Stimulated activated effector memory CD8-positive, alpha-beta T cell treated with anti-CD3 and anti-CD28 coated beads, Interleukin-12 subunit alpha, Interleukin-12 subunit beta, amount 100 ng/mL, for 72 hours (primary cell): Measurements from ENCODE around the gene TRIB2.
A peak's percentile ranks its signal among the peaks of the same experiment; 100 is the strongest.

Experiments
- ATAC-seq: fragments of 150-1000 bp; cut with Tn5 transposase; 2 replicates; pipeline ENCODE4 v1.10.0; 2021
- DNase-seq, 2 donors: peaks; one replicate each; pipeline ENCODE4 v3.0.0; 2021 to 2022; ENCODE audit warnings: low spot score in 2 of 2
- H3K27ac Mint-ChIP-seq: one replicate; pipeline ENCODE4 v1.8.0; 2022; ENCODE audit warnings: mild to moderate bottlenecking, mixed read lengths
- H3K36me3 Mint-ChIP-seq: one replicate; pipeline ENCODE4 v1.8.0; 2022; ENCODE audit warnings: mild to moderate bottlenecking, mixed read lengths
- H3K4me1 Mint-ChIP-seq: one replicate; pipeline ENCODE4 v1.8.0; 2022; ENCODE audit warnings: mixed read lengths
- H3K4me3 Mint-ChIP-seq: one replicate; pipeline ENCODE4 v1.8.0; 2022; ENCODE audit warnings: mild to moderate bottlenecking, mixed read lengths
- H3K9me3 Mint-ChIP-seq: one replicate; pipeline ENCODE4 v1.8.0; 2022; ENCODE audit warnings: mixed read lengths

Gene TRIB2

DNA sequence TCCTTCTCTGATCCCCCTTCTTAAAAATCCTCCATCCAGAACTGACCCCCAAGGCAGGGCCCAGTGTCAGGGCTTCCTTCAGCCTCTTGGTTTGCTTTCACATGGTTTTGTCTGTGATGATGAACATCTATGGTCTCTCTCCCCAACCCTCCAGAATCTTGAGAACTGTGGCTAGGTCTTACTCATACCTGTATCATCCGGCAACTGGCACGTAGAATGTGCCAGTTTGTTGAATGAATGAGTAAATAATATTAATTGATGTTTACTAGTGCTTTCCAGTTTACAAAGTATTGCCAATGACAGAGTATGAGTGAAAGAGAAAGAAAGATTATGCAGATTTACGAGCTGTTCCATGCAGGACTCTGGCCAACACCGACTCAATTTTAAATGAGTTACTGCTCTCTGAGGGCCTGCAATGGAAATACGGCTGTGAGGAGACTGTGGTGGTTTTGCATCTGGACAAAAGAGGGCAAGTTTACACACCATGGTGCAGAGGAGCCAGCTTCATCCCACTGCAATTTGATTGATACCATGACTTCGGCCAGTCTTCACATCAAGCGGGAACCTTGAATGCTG lies 29.9 kb upstream of the TRIB2 start:
- no peak for DNase-seq
- peaks cover 6% of the 10 kb centered on the region for H3K36me3 Mint-ChIP-seq
- no peak overlapping the region for H3K27ac Mint-ChIP-seq
- H3K4me1 Mint-ChIP-seq: peaks cover 6% of the 10 kb centered on the region
- no peaks in the 10 kb centered on the region for H3K9me3 Mint-ChIP-seq
- no peak overlapping the region for H3K4me3 Mint-ChIP-seq
- ATAC-seq: peak; percentile 84

DNA sequence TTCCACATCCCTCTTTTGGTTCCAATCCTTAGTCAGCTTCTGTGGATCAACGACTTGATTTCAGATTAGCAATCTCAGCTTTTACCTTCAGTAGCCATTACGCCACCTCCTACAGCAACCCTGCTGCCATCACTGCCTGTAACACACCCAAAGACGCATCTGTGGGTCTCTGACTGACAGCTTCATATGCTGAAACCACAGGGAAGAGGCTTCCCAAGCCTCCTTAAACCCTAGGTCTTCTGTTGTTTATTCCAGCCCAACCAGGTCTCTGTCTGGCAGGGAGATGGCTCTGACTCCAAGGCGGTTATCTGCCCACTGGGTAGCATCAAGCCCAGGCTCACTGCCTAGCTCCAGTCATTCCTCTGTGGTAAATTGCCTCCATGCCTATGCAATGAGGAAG lies 28.6 kb upstream of the TRIB2 start:
- H3K9me3 Mint-ChIP-seq: peaks cover 4% of the 10 kb centered on the region
- no peak overlapping the region for H3K27ac Mint-ChIP-seq
- ATAC-seq (no peak), DNase-seq (no peak)
- peaks cover 6% of the 10 kb centered on the region for H3K36me3 Mint-ChIP-seq
- no peak overlapping the region for H3K4me3 Mint-ChIP-seq
- H3K4me1 Mint-ChIP-seq: peaks cover 6% of the 10 kb centered on the region

DNA sequence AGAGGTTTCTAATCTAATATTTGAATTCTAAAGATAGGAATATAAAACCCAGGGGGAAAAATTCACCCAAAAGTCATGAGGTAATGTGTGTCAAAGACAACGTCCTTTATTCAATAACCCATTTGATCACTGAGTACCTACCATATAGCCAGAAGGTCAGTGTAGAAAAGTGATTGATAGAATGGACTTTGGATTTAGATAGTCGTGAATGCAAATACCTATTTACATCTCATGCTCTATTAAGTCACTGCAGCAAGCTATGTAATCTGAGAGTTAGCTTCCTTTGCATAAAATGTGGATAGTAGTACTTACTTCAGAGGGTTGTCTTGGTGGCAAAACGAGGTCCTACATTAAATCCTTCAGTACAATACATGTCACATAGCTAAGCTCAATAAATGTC lies 27.8 kb upstream of the TRIB2 start:
- Mint-ChIP-seq H3K9me3 (peaks cover 4% of the 10 kb centered on the region), H3K4me3 (no peak overlapping the region), H3K27ac (no peak overlapping the region), H3K36me3 (peaks cover 6% of the 10 kb centered on the region), H3K4me1 (peaks cover 6% of the 10 kb centered on the region)
- ATAC-seq: no peak
- DNase-seq: no peak

DNA sequence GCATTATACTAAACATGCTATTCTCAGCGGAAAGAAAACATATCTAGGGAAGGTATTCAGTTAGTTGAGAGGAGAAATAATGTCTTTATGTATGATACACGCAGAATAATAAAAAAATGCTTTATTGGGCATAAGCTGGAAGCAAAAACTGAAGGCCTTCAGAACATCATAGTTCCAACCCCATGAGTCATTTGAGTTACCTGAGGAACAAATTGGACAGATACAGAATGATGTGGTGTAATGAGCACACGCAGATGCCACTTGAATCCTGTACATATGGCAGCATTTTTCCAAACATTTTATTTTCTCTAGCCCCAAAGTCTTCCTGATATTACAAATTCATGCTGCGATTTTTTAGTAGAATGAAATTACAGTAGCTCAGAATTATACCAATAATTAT lies 23.2 kb upstream of the TRIB2 start:
- DNase-seq (no peak), ATAC-seq (no peak)
- no peaks in the 10 kb centered on the region for H3K36me3 Mint-ChIP-seq
- peaks cover 4% of the 10 kb centered on the region for H3K9me3 Mint-ChIP-seq
- H3K4me3 Mint-ChIP-seq: no peak overlapping the region
- no peak overlapping the region for H3K27ac Mint-ChIP-seq
- H3K4me1 Mint-ChIP-seq: no peaks in the 10 kb centered on the region

DNA sequence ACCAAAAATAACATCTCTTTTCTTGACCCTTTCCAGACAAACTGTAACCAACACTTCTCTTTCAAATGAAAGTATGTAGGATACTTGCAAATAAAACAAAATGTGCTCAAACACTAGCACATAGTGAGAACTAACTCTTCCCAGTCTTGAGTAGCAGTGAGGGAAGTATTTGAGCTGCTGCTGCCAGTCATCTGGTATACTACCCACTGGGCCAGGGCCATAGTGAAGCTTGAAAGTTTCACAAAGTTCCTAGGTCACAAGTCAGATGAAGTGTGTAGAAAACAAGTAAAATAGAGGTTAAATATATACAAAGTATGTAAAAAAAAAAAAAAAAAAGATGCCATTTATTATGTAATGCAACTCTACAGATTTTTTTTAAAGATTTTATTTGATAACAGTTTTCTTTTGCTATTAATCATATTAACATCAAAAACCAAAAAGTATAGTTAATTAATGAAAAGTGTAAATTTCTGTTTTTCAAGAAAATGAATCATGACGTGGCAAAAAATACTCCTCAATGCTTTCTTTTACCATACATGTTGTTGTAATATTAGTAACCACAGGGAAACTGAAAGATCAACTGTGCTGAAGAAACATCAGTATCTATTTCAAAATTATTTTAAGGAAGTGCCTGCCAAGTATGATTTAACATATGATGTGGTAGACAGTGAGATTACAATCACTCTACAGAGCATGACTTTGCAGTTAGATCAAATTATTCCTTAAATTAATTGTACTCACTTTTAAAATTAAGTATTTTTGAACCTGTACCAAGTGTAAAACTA lies 21.6 kb upstream of the TRIB2 start:
- DNase-seq: no peak
- no peak for ATAC-seq

DNA sequence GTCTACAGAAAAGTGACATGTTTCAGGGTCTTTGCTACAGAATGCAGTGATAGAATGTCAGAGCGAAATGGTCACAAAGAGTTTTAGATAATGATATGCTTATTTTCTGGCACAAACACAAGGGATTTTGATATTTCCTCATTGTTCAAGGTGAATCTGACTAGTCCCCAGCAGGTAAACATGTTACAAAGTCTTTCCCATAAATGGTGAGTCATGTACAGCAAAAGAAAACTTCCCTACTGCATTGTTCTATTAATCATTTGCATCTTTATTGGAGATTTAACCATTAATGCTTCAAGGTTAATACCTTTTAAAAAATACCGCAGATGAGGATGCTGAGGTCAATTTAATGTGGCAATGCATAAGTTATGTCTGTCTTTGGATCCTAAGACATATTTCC lies 19.1 kb upstream of the TRIB2 start:
- Mint-ChIP-seq H3K4me1 (peaks cover 14% of the 10 kb centered on the region), H3K9me3 (no peaks in the 10 kb centered on the region), H3K36me3 (no peaks in the 10 kb centered on the region), H3K4me3 (no peak overlapping the region), H3K27ac (no peak overlapping the region)
- DNase-seq: no peak
- no peak for ATAC-seq

More for the DNA sequence above, 21.6 kb upstream of the TRIB2 start:
- H3K36me3 Mint-ChIP-seq: no peaks in the 10 kb centered on the region
- H3K4me3 Mint-ChIP-seq: no peak overlapping the region
- peaks cover 4% of the 10 kb centered on the region for H3K9me3 Mint-ChIP-seq
- no peaks in the 10 kb centered on the region for H3K4me1 Mint-ChIP-seq
- H3K27ac Mint-ChIP-seq: no peak overlapping the region

DNA sequence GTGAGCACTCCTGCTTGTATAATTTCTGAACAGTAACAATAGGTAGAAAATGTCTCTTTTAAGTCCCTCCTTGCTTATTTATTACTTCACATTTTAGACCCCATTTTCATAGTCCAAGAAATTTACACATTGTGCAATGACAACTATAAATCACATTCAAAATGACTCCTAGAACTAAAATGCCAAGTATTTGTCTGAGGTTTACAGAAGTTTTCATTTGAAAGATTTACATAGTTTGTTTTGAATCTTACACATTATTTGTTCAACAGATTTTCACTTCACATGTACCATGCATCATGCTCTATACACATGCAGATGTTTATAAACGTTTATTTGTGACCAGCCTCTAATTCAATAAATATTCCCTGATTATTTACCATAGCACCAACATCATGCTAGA lies 15.7 kb upstream of the TRIB2 start:
- no peak for ATAC-seq
- Mint-ChIP-seq H3K36me3 (no peaks in the 10 kb centered on the region), H3K27ac (no peak overlapping the region), H3K9me3 (no peaks in the 10 kb centered on the region), H3K4me1 (peaks cover 36% of the 10 kb centered on the region), H3K4me3 (no peak overlapping the region)
- DNase-seq: no peak

DNA sequence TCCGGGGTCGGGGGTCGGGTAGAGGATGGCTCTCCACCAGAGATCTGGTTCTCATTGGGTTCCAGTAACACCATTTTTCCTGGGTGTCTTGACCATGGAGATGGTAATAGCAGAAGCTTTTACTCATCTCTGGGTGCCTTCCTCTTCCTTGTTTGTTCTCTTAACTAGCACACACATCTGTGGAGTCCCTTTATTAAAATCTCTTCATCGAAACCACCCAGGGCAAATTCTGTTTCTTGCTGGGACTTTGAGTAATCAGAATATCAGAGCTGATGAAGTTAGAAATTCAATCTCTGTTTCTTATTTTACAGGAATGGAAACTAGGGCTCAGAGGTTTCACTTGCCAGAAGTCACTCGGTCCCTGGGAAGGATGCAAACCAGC lies 15.0 kb upstream of the TRIB2 start:
- Mint-ChIP-seq H3K4me1 (peaks cover 36% of the 10 kb centered on the region), H3K36me3 (no peaks in the 10 kb centered on the region), H3K27ac (no peak overlapping the region), H3K9me3 (no peaks in the 10 kb centered on the region), H3K4me3 (no peak overlapping the region)
- DNase-seq (no peak), ATAC-seq (peak; percentile 38)

DNA sequence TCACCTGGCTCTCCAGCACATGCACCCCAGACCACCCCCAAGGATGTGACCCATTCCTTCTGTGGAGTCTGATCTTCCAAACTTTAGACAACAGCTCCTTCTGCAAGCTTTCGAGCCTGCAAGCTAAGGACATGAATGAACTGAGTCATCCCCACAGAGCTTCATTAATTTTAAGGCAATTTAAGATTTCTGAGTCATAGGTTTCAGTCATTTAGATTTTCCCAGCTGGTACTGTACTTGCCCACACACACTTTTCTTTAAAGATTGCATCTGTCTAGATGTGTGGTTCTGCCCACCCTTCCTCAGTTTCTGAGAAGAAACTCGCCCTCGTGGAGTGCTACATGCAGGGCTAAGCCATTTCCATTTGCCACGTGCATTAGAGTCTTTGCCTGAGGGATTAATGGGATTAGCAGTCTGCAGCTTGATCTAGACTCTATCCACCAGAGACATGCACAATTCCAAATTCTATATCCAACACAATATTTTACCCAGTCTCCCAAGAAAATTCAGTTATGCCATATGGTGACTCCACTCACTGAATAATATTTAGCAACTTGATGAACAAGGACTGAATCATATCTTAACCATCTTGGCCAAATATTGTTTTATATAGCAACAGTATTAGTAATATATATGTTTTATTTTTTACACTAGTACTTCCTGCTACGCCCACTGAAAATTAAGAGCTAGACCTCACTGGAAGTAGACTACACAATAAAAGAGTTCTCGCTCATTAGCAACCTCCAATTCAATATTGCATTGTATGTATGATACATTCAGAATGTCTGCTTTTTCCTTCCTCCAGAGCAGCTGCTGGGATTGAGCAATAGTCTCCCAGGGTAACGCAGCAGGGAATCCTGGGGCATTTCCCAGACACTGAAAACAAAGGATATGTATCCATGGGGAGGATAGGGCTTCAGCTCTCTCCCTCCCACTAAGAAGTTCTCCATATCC lies 14.3 kb upstream of the TRIB2 start:
- no peak overlapping the region for H3K27ac Mint-ChIP-seq
- no peaks in the 10 kb centered on the region for H3K36me3 Mint-ChIP-seq
- ATAC-seq: peak; percentile 91
- peaks cover 36% of the 10 kb centered on the region for H3K4me1 Mint-ChIP-seq
- DNase-seq: peak in 1 of 2 donors; percentile 47
- no peaks in the 10 kb centered on the region for H3K9me3 Mint-ChIP-seq
- no peak overlapping the region for H3K4me3 Mint-ChIP-seq

DNA sequence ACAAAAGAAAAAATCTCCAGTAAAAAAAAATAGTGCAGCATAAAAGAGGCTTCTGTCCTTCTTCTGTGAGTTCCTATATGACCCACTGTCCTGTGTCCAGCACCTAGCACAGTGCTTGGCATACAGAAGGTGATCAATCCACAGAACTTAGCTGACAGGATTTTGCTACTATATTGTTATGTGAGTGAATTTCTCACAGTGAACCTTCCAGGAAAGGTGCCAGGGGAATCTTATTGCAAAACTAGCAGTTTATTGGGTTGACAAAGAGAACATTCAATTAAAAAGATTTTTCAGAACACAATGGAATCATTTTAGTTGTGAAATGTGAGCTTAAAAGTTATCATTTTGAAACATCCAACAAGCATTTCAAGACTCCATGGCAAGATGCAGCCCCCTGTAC lies 12.4 kb upstream of the TRIB2 start:
- H3K27ac Mint-ChIP-seq: no peak overlapping the region
- peaks cover 50% of the 10 kb centered on the region for H3K4me1 Mint-ChIP-seq
- no peak for DNase-seq
- no peaks in the 10 kb centered on the region for H3K9me3 Mint-ChIP-seq
- H3K36me3 Mint-ChIP-seq: no peaks in the 10 kb centered on the region
- ATAC-seq: no peak
- H3K4me3 Mint-ChIP-seq: no peak overlapping the region

DNA sequence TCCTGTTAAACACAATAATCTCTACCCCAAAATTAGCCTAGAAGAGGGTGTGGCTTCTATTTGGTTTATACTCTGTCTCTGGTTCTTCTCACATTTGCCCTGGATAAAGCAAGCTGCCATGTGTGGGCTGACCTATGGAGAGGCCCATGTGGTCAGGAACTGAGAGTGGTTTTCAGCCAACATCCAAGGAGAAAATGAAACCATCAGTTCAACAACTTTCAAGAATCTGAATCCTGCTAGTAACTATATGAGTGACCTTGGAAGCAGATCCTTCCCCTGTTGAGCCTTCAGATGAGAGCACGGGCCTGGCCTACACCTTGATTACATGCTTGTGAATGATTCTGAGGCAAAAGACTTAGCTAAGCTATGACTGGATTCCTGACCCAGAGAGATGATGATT lies 11.5 kb upstream of the TRIB2 start:
- no peak for ATAC-seq
- H3K36me3 Mint-ChIP-seq: no peaks in the 10 kb centered on the region
- peak in 1 of 2 donors; percentile 42 for DNase-seq
- H3K9me3 Mint-ChIP-seq: no peaks in the 10 kb centered on the region
- H3K4me3 Mint-ChIP-seq: no peak overlapping the region
- no peak overlapping the region for H3K27ac Mint-ChIP-seq
- peaks cover 58% of the 10 kb centered on the region for H3K4me1 Mint-ChIP-seq

DNA sequence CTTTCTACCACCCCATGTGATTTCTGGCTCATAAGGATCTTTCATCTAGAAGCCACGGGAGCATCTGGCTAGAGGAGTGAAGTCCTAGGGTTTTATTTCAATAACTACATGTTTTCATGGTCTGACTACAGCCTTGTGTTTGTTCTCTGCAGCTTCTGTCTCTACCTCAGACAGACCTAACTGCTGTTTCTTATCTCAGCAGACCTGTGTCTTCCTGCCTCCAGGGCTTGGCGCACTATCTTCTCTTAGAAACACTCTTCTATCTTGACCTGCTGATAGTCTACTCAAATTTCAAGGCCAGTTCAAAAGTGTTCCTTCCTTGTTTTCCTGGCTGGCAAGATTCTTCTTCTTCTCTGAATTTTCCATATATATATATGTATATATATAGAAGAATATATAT lies 11.0 kb upstream of the TRIB2 start:
- peaks cover 64% of the 10 kb centered on the region for H3K4me1 Mint-ChIP-seq
- H3K4me3 Mint-ChIP-seq: no peak overlapping the region
- H3K27ac Mint-ChIP-seq: no peak overlapping the region
- no peaks in the 10 kb centered on the region for H3K9me3 Mint-ChIP-seq
- peak in 1 of 2 donors; percentile 38 for DNase-seq
- ATAC-seq: no peak
- no peaks in the 10 kb centered on the region for H3K36me3 Mint-ChIP-seq

DNA sequence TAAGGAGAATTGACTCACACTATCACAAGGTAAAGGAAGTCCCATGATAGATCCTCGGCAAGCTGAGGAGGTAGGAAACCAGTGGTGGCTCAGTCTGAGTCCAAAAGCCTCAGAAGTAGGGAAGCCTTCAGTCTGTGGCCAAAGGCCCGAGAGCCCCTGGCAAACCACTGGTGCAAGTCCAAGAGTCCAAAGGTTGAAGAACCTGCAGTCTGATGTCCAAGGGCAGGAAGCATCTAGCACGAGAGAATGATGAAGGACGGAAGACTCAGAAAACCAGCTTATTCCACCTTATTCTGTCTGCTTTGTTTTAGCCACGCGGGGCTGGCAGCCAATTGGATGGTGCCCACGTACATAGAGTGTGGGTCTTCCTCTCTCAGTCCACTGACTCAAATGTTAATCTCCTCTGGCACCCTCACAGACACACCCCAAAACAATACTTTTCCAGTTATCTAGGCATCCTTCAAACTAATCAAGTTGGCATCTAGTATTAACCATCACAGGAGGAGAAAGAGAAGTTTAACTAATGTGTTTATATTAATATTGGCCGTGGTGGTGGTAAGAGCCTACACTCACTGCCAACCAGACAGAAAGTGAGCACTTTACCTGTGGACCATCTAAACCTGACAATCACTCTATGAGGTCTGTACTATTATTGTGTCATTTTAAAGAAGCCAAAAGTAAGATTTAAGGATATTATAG lies 8.1 kb upstream of the TRIB2 start:
- H3K27ac Mint-ChIP-seq: peak overlapping the region; percentile 58
- H3K4me1 Mint-ChIP-seq: peaks cover 51% of the 10 kb centered on the region

DNA sequence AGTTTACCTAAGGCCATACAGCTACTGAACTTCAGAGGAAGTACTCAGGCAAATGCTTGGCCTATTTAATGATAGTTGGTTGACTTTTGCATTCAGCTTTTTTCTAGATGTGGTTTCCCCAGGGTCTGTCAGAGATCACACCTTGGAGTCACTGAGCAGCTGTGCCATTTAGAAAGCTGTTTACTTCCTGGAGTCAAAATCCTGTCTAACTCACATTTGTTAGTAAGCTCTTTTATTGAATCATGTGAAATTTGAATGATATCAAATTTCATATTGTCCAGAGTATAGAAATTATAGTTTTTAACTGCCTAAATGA lies 7.6 kb upstream of the TRIB2 start:
- no peaks in the 10 kb centered on the region for H3K36me3 Mint-ChIP-seq
- H3K4me3 Mint-ChIP-seq: peak overlapping the region; percentile 20
- H3K9me3 Mint-ChIP-seq: no peaks in the 10 kb centered on the region
- DNase-seq: peak in 1 of 2 donors; percentile 43
- H3K4me1 Mint-ChIP-seq: peaks cover 47% of the 10 kb centered on the region
- peak; percentile 93 for ATAC-seq
- peak overlapping the region; percentile 58 for H3K27ac Mint-ChIP-seq

More for the DNA sequence above, 8.1 kb upstream of the TRIB2 start:
- H3K4me3 Mint-ChIP-seq: peak overlapping the region; percentile 20
- ATAC-seq (no peak), DNase-seq (peak in 1 of 2 donors; percentile 38)
- H3K36me3 Mint-ChIP-seq: no peaks in the 10 kb centered on the region
- no peaks in the 10 kb centered on the region for H3K9me3 Mint-ChIP-seq

DNA sequence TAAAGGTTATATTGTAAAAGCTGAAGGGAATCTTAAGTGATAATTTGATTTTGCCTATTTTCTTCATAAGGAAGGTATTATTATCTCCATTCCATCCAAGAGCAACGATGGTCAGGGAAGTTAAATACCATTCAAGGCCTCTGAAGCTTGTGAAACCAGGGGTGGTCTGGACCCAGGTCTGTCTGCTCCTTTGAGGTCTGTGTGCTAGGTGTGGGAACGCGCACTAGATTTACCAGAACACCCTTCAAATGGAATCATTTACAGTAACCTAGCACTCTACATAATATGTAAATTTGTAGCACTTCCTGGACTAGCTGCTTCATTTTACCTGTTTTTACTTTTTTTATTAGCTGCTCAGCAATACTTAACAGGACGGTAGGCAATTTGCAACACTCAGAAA lies 6.4 kb upstream of the TRIB2 start:
- Mint-ChIP-seq H3K27ac (no peak overlapping the region), H3K4me1 (peaks cover 49% of the 10 kb centered on the region), H3K36me3 (no peaks in the 10 kb centered on the region), H3K9me3 (no peaks in the 10 kb centered on the region), H3K4me3 (no peak overlapping the region)
- ATAC-seq: no peak
- no peak for DNase-seq
